ENCODE results near the gene TRIM54. TPM values are rescaled to one million over a fixed set of nuclear protein-coding genes. Genes with fewer than 3 reads are reported as not detected.

The TRIM54 gene
- total RNA-seq, 1 donor from 2014 or later = not detected

- H3K27me3 ChIP-seq (ENCODE audit: low read depth) = peaks cover 42% of the 10 kb centered on the region
Measured at GRCh38 chr2:27307287-27307544, 25.0 kb downstream of the TRIM54 start.

DNA sequence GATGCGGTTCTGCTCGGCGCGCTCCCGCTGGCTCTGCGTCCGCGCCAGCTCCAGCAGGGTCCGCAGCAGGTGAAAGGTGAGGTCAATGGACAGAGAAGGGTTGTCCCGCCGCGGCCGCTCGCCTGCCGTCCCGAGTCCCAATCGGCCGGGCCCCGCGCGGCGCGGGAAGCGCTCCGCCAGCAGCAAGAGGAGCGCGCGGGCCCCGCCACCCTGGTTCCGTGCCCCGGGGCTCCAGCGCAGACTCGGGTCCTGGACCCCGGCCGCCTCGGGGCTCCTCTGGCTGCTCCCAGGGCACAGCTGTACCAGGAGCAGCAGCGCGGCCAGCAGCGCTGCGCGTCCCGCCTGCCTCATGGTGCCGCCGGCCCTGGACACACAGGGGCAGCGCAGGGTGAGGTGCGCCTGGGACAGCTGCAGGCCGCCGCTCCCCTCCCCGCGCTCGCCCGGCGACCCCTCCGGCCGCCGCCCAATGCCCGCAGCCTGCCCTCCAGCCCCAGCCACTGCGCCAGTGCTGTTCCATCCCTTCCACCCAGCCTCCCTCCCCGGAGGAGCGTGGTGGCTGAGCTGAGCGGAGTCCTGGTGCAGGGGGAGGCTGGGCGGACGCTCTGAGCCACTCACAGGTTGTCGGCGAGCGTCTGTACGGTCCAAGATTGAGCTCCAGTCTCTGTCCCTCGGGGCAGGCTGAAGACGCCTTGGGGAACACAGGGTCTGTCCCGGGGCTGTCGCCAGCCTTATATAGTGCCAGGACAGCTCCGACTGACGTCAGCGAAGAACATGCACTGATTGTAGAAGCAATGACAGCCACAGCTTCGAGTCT is 25.5 kb downstream of the TRIM54 start:
- peaks cover 19% of the 10 kb centered on the region for H3K4me1 ChIP-seq
- no peak overlapping the region for H3K27ac ChIP-seq
- no peaks in the 10 kb centered on the region for H3K9me3 ChIP-seq
- no peak overlapping the region for H3K4me3 ChIP-seq
- H3K36me3 ChIP-seq = peaks cover 23% of the 10 kb centered on the region
- peaks cover 42% of the 10 kb centered on the region for H3K27me3 ChIP-seq (ENCODE audit: low read depth)
- no peak for DNase-seq
- intact Hi-C loops (cut with DNase I) = no loop called here
- TF ChIP-seq, protein P1, sequence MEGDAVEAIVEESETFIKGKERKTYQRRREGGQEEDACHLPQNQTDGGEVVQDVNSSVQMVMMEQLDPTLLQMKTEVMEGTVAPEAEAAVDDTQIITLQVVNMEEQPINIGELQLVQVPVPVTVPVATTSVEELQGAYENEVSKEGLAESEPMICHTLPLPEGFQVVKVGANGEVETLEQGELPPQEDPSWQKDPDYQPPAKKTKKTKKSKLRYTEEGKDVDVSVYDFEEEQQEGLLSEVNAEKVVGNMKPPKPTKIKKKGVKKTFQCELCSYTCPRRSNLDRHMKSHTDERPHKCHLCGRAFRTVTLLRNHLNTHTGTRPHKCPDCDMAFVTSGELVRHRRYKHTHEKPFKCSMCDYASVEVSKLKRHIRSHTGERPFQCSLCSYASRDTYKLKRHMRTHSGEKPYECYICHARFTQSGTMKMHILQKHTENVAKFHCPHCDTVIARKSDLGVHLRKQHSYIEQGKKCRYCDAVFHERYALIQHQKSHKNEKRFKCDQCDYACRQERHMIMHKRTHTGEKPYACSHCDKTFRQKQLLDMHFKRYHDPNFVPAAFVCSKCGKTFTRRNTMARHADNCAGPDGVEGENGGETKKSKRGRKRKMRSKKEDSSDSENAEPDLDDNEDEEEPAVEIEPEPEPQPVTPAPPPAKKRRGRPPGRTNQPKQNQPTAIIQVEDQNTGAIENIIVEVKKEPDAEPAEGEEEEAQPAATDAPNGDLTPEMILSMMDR (IDR thresholded peaks at IDR 0.05) = no peak
- peak; percentile 4 to 5 for ATAC-seq

More at GRCh38 chr2:27307287-27307544, 25.0 kb downstream of the TRIM54 start:
- Histone ChIP-seq H3K36me3 (peaks cover 21% of the 10 kb centered on the region), H3K4me3 (no peak overlapping the region), H3K9me3 (no peaks in the 10 kb centered on the region), H3K4me1 (peaks cover 19% of the 10 kb centered on the region), H3K27ac (no peak overlapping the region)
- DNase-seq (no peak), ATAC-seq (no peak)
- TF ChIP-seq, protein P1 (IDR thresholded peaks at IDR 0.05) = no peak
- intact Hi-C loops (cut with DNase I) = no loop called here

DNA sequence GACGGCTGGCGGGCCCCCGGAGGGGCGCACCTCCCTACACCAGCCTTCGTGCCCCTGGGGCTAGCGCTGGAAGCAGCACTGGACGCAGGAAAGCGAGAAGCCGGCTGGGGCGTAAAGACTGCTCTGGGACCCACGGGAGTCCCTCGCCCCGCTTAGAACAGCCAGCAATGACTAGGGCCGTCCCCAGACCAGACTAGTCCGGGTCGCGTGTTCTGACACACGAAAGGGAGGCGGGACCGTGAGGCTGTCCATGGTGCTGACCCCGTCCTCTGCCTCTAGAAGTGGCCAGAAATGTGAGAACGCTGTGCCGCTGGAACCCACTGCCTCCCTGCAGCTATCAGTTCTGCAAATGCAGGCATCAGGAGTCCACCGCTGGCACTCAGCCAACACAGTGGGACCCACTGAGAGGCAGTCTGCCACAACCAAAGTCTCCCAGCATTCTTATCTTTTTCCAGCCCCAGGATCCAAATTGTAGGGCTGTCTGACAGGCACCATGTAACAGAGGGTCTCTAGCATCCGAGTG is 26.2 kb downstream of the TRIM54 start, which contains the start of gene UCN:
Gene UCN, minus strand, starts transcription at position 87 of the 523 bp plus-strand sequence. CDS start 550 bp downstream, outside the sequence.
- Histone ChIP-seq H3K27ac (no peak within 1 kb of the TSS), H3K27me3 (ENCODE audit: low read depth) (peaks cover 42% of the 10 kb centered on the region), H3K9me3 (no peaks in the 10 kb centered on the region), H3K36me3 (peaks cover 23% of the 10 kb centered on the region), H3K4me1 (peaks cover 14% of the 10 kb centered on the region), H3K4me3 (no peak within 1 kb of the TSS)
- peak; percentile 20 to 37 for ATAC-seq
- TF ChIP-seq, protein P1 (IDR thresholded peaks at IDR 0.05) = no peak
- DNase-seq = peak; percentile 51
- intact Hi-C loops (cut with DNase I) = no loop called here

DNA sequence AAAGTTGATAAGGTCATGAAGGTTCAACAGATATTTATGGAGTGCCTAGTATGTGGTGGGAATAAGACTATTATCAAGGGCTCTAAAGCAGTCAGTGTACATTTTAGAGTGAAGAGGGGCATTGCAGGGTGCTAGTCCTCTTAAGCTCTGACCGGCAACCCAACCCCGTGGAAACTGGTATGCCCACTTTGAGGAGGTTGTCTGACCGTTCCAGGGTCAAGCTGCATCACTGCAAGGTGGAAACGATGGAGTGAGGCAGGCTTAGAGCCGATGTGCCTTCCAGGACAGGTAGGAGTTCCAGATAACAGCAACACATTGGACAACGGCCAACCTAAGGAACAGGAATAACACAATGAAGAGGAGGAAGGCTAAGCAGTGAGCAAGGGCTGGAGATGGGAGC is 27.4 kb downstream of the TRIM54 start:
- H3K4me1 ChIP-seq = peaks cover 14% of the 10 kb centered on the region
- peaks cover 41% of the 10 kb centered on the region for H3K27me3 ChIP-seq (ENCODE audit: low read depth)
- no peak overlapping the region for H3K4me3 ChIP-seq
- H3K27ac ChIP-seq = no peak overlapping the region
- intact Hi-C loops (cut with DNase I) = no loop called here
- ATAC-seq (no peak), DNase-seq (no peak)
- no peaks in the 10 kb centered on the region for H3K9me3 ChIP-seq
- TF ChIP-seq, protein P1 (IDR thresholded peaks at IDR 0.05) = no peak
- peaks cover 23% of the 10 kb centered on the region for H3K36me3 ChIP-seq

DNA sequence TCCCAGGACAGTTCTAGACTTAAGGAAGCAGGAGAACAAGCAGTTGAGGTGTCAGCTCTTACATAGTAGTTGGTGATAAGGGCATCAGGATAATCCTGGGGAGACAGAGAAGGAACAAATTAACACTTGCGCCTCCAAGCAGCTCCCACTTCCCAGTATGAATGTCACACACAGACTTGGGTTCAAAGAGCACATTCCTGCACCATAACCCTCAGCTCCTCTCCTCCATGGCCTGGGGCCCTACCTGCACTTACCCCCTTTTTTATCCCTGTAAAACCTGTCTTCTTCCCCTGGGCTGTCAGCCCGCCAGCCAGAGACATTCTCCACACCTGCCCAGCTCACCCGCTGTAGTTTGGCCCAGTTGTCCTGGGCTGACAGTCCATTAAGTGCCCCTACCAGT is 29.9 kb downstream of the TRIM54 start:
- Histone ChIP-seq H3K27me3 (ENCODE audit: low read depth) (peaks cover 19% of the 10 kb centered on the region), H3K4me1 (peaks cover 8% of the 10 kb centered on the region), H3K36me3 (peaks cover 33% of the 10 kb centered on the region), H3K27ac (no peak overlapping the region), H3K4me3 (no peak overlapping the region), H3K9me3 (no peaks in the 10 kb centered on the region)
- intact Hi-C loops (cut with DNase I) = no loop called here
- TF ChIP-seq, protein P1 (IDR thresholded peaks at IDR 0.05) = no peak
- peak; percentile 3 for DNase-seq
- no peak for ATAC-seq
